HUDEP-2 (cell line): ENCODE measurements around the gene MOB1B.

ENCODE experiments used
- DNase-seq, 76 experiments: peaks; one replicate each; lab custom pipeline; 2025; ENCODE audit not compliant: unreplicated experiment in 76 of 76; lab: John Stamatoyannopoulos, UW

Gene MOB1B

DNA sequence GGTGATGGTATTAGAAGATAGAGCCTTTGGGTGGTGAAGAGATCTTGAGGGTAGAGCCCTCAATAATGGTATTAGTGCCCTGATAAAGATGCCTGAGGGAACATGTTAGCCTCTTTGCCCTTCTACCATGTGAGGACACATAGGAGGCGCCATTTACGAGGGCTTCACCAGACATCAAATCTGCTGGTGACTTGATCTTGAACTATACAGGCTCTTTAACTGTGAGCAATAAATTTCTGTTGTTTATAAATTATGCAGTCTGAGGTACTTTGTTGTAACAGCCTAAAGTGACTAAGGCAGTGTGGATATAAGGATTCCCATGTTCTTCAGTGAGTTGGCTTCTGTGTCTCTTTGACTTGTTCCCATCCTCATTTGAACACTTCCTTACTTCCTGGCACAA is 11.8 kb downstream of the MOB1B start:
- DNase-seq, result peak in 1 of 76 experiments; percentile 14

DNA sequence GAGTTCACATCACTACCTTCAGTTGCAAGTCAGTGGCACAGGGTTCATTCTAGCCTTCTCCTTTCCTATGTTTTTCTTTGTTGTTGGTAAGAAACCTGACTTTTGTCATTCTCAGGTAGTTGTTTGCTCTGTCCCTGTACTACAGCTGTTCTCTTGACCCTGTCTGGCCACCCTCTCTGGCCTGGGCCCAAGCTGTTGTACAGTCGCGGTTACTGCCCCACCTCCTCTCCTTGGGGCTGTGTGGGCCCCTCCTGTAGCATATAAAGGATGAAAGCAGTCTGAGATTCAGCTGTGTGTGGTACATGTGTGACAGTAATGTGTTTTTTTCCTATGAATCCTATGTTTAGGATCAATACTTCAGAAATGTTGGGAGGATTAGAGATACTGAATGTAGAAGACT is 12.5 kb downstream of the MOB1B start:
- no peak for DNase-seq

DNA sequence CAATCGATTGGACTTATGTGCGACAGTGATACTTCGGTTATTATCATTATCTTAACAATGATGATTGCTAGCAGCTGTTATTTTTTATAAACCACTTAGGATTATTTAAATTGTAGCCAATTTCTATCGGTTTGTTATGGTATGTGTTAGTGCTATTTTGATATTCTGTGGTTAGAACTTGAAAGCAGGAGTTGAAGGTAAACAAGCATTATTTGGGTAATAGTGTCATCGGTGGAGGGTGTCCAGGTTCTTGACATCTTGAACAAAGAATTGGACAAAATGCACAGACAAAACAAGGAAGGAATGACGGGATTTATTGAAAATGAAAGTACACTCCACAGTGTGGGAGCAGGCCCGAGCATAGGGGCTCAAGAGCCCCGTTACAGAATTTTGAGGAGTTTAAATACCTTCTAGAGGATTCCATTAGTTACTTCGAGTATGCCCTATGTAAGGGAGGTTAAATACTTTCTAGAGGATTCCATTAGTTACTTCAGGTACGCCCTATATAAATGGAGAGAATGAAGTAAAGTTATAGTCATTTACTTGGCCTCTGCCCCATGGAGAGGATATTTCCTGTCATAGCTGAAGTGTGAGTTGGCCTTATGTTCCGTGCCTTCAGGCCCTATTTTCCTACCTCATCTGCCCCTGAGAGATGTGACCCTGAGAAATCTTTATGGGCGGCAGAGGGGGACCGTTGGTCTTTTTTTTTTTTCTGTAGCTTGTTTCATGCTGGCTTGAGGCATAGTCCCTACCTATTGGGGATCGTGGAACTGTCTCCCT is 13.1 kb downstream of the MOB1B start:
- no peak for DNase-seq

DNA sequence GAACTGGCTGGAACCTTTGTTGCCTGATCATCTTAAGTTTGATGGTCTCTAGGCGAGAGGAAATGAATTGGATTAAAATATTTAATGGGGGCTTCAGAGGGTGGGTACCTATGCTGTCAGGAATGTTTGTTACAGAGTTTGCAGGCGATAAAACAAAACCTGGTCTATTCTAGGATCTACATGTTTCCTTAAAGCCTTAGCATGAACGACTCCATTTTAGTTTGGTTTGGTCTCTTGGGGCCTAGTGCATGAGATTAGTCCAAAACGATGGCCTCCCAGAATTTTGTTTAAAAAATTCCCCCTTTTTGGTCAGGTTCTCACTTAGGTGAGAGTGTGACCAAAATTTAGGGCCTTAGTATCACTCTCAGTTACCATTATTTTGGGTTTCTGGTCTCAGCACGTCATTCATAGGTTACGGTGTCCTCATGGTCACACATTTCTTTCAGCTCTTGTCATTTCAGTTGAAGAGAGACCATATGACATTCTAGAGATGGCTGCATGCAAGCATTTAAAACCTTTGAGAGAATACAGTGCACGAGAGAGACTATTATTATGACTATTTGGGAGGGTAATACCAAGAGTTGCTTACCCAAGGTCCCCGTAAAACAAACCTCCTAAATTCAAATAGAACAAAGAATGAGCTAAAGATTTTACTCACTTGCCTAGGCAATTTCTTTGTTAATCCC is 13.8 kb downstream of the MOB1B start:
- DNase-seq, result no peak

DNA sequence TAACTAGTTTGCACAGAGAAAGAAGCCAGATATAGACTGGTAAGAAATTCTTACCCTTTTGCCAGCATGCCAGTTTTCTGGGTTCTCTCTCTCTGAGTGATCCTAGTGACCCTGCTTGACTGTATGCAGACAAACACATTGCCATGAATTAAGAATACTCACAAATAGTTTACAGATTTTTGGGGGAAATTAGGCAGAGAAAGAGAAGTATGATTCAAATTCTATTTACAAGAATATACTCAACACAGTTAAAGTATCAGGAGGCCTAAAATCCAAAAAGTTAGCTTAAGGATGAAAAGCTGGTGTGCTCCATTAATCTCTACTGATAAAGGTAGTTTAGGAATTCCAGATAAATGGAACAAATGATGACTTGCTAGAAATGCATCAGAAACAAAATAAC is 18.4 kb downstream of the MOB1B start:
- DNase-seq, result no peak

DNA sequence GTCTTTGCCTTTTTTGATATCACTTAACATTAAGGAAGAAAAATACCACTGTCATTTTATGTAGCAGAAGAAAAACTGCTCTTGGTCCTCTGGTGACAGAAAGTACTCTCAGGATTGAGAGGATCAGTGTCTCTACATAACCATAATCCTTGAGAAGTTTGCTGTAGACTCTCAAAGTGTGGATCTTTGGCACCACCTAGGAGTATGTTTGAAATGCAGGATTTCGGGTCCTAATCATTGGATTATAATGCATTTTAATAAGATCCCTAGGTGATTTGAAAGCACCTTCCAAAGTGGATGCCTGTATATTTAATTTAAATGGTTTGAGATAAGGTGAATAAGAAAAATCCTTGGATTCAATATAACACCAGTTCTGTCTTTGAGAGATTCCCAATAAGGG is 23.2 kb downstream of the MOB1B start:
- no peak for DNase-seq

DNA sequence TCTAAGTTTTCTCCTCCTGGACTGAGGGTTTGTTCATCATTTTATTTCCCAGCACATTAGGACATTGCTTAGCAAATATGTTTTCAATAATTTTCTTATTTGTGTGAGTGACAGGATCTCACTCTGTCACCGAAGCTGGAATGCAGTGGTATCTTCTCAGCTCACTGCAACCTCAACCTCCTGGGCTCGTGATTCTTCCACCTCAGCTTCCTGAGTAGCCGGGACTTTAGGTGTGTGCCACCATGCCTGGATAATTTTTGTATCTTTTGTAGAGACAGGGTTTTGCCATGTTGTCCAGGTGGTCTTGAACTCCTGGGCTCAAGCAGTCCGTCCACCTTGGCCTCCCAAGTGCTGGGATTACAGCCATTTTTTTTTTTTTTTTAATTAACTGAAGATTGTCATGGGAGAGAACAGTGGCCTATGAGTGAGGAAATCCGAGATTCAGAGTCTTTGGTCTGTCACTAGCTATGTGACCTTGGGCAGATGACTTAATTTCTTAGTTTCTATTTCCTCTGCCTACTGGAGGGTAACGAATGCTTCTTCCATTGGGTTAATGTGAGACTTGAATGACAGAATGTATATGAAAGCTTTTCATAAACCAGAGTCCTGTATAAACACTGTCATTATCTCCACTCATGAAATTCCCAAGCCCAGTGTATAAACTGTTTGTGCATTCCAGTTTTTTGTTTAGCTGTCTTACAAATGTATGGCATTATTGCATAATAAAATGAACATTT is 23.9 kb downstream of the MOB1B start:
- DNase-seq, result no peak

DNA sequence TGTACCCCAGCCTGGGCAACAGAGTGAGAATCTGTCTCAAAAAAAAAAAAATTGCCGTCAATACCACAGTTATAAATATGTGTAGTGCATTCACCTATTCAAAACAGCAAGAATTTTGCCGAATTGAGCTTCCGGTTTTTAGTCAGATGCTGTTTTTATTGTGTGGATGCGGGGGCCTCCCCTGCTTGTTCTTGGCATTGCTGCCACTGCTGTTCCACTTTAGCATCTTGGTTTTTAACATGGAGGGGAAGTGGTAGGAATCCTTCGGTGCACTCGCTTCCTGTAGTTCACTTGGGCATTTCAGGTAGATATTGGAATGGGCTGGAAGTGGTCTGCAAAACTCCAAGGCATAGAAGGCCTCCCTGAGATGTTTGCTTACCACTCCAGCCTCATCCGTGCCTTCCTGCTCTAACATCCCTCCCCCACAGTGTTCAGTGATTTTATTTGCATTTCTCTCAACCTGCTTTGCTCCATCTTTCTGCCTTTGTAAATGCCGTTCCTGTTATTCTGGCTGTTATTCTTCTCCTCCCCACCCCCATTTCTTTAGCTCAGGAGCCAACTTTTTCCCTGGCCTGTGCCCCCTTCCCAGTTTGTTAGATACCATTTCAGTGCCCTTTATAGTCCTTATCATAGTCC is 25.5 kb downstream of the MOB1B start:
- no peak for DNase-seq

DNA sequence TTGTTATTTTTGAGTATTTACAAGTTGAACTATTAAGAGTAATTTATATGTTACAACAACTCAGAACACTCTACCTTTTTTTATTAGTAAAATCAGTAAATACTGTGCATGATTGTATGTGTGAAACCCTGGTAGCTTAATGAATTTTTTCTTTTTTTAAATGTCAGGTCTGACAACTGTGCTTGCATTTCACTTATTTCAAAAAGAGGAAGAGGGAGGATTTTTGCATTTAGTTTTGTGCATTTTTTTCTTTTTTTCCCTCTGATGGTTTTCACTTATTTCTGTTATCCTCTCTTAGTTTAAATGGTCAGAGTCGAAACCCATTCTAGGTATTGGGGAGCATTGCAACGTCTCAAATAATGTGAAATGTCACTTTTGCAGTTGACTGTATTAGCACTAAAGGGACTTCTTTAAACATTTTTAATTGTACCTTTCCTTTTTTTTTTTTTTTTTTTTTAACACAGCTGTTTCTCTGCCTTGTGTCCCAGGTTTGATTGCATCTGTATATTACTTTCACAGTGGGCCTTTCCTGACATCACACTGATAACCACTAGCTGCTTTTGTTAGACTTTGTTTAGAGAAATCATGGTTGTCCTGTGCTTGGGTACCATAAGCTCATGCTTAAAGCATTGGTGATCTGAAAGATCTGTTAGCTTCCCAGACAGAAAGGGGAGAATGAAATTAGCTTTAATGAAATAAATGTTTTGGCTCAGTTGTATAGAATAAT is 28.5 kb downstream of the MOB1B start:
- DNase-seq, result no peak

DNA sequence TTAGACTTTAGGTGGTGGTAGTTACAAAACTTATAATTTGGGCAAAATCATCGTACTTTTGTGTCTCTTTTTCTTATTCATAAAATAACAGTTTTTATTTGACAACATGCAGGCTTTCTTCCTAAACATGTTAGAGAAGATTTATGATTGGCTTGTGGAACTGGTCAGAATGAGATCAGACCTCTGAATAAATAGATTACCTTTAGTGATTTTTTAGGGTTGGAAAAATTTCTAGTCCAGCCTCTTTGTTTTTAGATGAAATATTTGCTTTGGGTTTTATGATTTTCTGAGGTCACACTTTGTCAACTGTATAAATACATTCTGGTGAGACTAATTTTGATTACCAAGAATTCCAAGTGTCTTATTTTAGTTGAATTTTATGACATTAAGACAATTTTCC is 29.2 kb downstream of the MOB1B start:
- DNase-seq, result no peak

DNA sequence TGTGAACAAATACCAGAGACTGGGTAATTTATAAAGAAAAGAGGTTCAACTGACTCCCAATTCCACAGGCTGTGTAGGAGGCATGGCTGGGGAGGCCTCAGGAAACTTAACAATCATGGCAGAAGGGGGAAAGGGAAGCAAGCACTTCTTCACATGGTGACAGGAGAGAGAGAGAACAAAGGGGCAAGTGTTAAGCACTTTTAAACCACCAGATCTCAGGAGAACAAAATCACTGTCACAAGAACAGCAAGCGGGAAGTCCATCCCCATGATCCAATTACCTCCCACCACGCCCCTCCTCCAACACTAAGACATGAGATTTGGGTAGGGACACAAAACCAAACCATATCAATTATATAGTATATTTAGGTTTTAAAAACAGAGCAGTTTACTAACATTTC is 30.8 kb downstream of the MOB1B start:
- no peak for DNase-seq

DNA sequence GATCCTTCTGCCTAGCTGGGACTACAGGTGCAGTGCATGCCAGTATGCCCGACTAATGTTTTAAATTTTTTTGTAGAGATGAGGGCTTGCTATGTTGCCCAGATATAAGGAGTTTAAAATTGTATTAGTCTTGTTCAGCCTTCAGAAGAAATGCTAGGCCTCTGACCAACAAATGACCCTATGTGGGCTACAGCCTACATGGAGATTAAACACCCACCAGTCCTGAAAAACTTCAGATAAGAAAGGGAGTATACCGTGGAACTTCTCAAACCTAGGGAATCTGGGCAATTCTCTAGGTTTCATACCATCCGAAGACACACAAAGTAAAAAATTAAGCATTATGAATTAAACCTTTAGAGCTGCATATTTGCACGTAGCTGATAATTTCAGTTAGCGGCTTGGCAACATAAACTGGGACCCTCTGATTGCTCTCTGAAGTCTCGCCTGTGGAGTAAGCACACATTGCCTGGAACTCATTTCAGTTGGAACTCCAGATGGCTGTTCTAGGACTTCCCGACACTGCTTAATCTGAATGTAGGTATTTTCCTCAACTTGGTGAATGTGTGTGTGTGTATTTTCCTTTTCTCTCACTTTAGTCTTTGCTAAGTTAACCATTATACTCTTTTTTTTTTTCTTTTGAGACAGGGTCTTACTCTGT is 33.0 kb downstream of the MOB1B start:
- no peak for DNase-seq

DNA sequence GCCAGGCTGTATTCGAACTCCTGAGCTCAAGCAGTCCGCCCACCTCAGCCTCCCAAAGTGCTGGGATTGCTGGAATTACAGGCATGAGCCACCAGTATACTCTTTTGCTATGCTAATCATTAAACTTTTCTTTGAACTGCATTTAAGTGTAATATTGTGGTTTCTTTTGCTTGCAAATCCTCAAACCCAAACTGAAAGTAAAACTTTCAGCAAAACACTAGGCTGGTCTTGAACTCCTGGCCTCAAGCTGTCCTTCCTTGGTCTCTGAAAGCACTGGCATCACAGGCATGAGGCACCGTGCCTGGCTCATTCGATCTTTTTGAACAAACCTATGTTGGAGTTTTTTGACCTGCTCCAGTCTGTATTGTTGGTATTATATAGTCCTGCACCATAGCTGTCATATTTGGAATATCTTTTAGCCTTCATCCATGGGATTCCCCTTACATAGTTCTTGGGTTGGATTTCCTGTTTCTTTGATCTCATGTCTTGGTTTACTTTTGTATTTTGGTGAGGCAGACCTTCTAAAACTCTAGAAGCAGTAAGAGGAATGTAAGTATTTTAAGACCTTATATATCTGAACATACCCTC is 34.1 kb downstream of the MOB1B start:
- no peak for DNase-seq

DNA sequence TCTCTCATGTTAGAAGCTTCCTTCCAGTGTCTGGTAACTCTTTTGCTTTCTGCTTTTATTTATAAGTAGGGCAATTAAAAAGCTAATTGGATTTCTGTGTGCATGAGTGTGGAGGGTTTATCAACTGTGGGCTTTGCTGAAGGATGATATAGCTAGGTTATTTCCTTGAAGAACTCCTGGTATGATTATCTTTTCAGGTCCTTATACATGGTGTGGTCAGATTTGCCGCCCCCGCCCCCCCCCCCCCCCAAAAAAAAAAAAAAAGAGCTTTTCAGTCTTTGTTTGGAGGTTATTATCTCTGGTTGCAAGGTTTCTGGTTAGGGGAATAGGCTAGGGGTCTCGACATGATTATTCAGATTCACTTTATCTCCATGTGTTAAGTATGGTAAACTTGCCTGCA is 35.9 kb downstream of the MOB1B start:
- DNase-seq, result no peak

DNA sequence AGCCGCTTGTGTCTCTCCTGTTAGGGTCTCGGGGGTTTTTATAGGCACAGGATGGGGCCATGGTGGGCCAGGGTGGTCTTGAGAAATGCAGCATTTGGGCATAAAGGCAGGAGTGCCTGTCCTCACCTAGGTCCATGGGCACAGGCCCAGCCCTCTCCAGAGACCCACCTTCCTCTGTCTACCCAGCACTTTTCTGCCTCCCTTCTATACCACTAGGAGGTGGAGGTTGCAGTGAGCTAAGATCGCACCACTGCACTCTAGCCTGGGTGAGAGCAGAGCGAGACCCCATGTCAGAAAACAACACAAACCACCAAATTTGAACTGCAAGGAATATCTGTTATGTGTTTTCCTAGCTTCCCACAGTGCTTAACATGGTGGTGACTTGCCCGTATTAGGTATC is 38.0 kb downstream of the MOB1B start:
- DNase-seq, result peak in 1 of 76 experiments; percentile 8

DNA sequence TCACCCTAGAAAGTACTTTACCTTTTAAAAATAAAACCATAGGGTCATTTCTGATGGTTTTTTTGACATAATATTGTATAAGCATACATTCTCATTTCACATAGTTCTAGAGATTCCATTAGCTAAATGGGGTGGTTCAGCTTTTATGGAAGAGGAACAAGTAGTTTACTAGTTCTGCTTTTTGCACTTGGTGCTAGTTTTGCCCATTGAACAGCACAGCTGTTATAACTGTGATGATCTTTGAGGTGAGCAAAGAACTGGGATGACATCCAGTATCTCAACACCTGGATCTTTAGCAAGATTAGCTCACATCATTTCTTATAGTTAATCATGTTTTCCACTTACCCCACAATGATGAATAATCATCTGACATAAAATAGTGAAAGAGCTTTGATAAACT is 40.9 kb downstream of the MOB1B start:
- DNase-seq, result no peak

DNA sequence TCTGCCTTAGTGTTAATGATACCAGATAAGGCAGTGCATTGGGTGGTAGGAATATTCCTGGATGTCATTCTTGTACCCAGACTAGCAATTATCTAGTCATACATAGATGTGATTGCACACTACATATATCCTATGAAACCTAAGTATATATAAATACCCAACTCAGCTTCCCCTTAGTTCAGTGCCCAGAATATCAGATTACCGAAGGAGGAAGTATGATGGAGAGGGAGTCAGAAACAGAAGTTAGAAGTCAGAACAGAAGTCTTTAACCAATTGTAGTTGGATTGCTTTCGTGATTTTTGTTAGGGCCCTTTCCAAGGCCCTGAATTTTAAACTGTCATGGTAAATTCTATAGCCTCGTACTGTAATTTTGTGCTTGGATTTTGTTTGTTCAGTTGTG is 42.9 kb downstream of the MOB1B start:
- no peak for DNase-seq

DNA sequence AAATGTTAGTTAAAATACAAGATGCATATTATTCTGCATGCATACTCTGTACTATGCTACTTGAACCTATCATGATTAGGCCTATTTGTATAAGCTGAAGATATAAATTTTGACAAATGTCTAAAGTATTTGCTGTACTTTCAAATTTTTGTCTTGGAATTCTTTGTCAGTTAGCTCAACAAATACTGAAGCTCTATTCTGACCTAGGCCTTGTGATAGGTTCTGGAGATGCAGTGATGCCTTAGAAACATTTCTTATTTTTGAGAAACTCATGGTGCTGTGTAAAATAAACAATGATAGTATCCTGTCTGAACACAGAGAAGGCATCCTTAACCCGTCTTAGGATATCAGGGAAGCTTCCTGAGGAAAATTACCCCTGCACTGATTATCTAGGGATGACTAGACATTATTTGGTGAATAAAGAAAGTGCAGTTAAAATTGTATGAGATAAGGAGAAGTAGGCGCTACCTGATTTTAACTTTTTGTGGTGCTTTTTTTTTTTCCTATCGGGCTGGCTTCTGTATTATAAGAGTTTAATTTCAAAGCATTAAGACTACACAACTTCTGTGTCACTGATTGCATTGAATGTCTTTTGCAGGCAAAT is 43.4 kb downstream of the MOB1B start:
- DNase-seq, result no peak

DNA sequence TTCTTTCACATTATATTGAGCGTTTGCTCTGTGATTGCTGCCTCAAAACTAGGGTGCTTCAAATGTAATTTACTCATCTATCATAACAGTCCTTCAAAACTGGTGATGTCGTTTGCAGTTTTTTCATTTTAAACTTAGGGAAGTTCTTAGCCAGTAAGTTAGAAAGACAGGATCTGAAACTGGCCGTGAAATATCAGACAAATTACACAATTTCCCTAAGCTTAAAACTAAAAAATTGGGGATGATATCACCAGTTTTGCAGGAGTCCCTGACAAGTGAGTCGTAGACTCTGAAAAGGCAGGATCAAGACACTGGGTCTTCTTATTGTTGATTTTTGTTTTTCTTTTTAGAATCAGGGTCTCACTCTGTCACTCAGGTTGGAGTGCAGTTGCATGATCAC is 44.8 kb downstream of the MOB1B start:
- no peak for DNase-seq
